ENCODE results near the gene DARS1. TPM values are rescaled to one million over a fixed set of nuclear protein-coding genes. Genes with fewer than 3 reads are reported as not detected.

DARS1 gene
- total RNA-seq, 4 donors from 2014 or later, result 58.7 to 73.6 (median 65.7) TPM

DNA sequence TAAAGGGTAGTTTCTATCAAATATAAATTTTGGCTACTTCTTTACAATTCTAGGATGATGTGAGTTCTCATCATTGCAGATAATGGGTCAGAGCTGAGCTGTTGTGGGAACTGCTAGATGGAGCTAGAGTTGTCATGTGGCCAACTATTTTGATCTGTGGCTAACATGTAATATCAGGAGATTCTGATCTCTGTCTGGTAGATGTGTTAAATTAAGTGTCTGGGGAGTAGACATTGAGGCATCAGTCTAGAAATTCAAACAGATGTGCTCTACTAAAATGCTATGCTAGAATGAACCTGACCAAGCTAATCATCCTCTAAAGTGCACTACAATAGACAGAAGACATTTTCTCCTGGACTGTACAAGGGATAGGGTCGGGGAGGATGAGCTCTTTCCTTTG lies 30.3 kb upstream of the DARS1 start:
- DNase-seq (ENCODE audit: low spot score in 2 of 2), result no peak
- no peak overlapping the region for H3K4me3 ChIP-seq (ENCODE audit: low read depth, poor library complexity, severe bottlenecking)
- intact Hi-C loops (cut with DNase I; ENCODE audit: low total_unique reads), result no loop called here
- no peak for TF ChIP-seq POLR2A (IDR thresholded peaks at IDR 0.05)
- TF ChIP-seq, protein P1, sequence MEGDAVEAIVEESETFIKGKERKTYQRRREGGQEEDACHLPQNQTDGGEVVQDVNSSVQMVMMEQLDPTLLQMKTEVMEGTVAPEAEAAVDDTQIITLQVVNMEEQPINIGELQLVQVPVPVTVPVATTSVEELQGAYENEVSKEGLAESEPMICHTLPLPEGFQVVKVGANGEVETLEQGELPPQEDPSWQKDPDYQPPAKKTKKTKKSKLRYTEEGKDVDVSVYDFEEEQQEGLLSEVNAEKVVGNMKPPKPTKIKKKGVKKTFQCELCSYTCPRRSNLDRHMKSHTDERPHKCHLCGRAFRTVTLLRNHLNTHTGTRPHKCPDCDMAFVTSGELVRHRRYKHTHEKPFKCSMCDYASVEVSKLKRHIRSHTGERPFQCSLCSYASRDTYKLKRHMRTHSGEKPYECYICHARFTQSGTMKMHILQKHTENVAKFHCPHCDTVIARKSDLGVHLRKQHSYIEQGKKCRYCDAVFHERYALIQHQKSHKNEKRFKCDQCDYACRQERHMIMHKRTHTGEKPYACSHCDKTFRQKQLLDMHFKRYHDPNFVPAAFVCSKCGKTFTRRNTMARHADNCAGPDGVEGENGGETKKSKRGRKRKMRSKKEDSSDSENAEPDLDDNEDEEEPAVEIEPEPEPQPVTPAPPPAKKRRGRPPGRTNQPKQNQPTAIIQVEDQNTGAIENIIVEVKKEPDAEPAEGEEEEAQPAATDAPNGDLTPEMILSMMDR (IDR thresholded peaks at IDR 0.05), result no peak
- 73 to 80% methylated on average over 1 of the region's 1 CpG for WGBS, 2 donors

DNA sequence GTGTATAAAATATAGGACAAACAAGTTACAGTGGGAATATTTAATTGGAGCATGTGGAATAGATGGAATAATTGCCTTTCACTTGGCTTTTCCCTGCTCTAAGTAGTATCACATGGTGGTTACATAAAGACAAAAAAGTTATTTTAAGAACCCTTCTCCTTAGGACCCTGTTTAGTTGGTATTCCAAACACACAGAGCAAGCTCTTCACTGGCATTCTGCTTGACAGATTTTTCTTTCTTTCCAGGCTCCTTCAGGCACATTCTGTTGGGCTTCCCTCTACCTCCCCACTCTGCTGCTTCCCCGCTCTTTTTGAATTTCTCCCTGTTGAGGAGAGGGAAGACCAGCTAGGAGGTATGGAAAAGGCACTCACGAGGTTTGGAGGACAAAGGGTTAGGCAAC lies 29.0 kb upstream of the DARS1 start:
- TF ChIP-seq, protein P1 (IDR thresholded peaks at IDR 0.05), result no peak
- TF ChIP-seq POLR2A (IDR thresholded peaks at IDR 0.05), result no peak
- DNase-seq (ENCODE audit: low spot score in 2 of 2), result no peak
- H3K4me3 ChIP-seq (ENCODE audit: low read depth, poor library complexity, severe bottlenecking), result no peak overlapping the region
- WGBS, 2 donors, result 75 to 76% methylated on average over 2 of the region's 2 CpGs
- intact Hi-C loops (cut with DNase I; ENCODE audit: low total_unique reads), result no loop called here

DNA sequence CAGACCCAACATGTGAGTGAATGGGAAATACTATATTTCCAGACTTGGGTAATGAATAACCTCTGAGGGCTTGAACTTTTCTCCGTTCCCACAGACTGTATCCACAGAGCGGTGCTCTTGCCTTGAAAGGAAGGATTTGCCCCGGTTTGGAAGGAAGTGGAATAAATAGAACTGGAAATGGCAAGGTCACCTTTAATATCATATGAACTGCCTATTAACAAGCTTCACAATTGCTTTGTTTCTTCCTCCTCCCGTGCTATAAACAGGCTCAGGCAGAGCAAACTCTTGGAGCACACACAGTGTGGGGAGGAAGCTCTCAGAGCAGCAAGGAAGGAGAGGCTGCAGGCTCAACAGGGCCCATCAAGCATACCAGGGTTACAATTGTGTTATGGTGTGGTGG lies 28.5 kb upstream of the DARS1 start:
- intact Hi-C loops (cut with DNase I; ENCODE audit: low total_unique reads), result no loop called here
- 34 to 49% methylated on average over 4 of the region's 4 CpGs for WGBS, 2 donors
- no peak for TF ChIP-seq POLR2A (IDR thresholded peaks at IDR 0.05)
- TF ChIP-seq, protein P1 (IDR thresholded peaks at IDR 0.05), result no peak
- no peak overlapping the region for H3K4me3 ChIP-seq (ENCODE audit: low read depth, poor library complexity, severe bottlenecking)
- DNase-seq (ENCODE audit: low spot score in 2 of 2), result no peak

DNA sequence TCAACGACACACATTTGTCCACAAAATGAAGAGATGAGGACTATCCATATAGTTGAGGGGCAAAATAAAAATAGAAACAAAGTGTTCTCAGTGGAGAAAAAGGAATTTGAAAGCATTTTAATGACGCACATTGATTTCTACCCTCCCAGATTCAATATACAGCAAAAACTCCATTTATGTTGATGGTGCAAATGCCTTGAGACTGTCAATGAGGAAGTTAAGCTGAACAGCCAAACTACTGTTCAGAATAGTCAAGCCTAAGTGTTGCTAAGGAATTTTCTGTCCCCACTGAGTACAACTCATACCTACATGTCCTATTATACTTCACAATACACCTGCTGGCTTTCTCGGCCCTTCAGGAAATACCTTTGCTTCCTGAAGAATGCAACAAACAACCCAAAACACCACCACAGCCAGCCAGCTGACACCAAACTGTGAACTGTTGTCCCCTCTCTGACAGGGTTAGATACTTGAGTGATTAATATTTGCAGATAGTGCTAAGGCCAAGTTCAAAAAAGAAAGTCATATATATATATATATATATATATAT lies 27.8 kb upstream of the DARS1 start:
- DNase-seq (ENCODE audit: low spot score in 2 of 2), result no peak
- intact Hi-C loops (cut with DNase I; ENCODE audit: low total_unique reads), result no loop called here
- no peak for TF ChIP-seq POLR2A (IDR thresholded peaks at IDR 0.05)
- TF ChIP-seq, protein P1 (IDR thresholded peaks at IDR 0.05), result no peak
- WGBS, 2 donors, result 85 to 86% methylated on average over 3 of the region's 3 CpGs
- no peak overlapping the region for H3K4me3 ChIP-seq (ENCODE audit: low read depth, poor library complexity, severe bottlenecking)

DNA sequence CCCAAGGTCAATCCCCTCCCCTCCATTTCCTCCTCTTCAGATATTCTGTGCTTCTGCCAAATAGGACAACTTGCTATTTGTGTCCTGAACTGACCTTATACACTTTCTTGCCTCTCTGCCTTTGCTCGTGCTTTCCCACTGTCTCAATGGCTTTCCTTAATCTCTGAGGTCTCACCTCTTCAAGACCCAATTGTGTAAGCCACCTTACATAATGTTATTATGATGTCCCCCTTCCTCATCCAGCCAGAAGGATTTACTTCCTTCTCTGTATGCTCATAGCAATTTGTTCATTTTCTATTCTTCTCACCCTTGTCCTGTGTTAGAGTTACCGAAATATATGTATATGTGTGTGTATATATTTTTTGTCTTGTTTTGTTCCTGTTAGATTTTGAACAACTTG lies 26.9 kb upstream of the DARS1 start:
- H3K4me3 ChIP-seq (ENCODE audit: low read depth, poor library complexity, severe bottlenecking), result no peak overlapping the region
- TF ChIP-seq, protein P1 (IDR thresholded peaks at IDR 0.05), result no peak
- no peak for TF ChIP-seq POLR2A (IDR thresholded peaks at IDR 0.05)
- DNase-seq (ENCODE audit: low spot score in 2 of 2), result no peak
- 74 to 80% methylated on average over 2 of the region's 2 CpGs for WGBS, 2 donors
- intact Hi-C loops (cut with DNase I; ENCODE audit: low total_unique reads), result no loop called here

DNA sequence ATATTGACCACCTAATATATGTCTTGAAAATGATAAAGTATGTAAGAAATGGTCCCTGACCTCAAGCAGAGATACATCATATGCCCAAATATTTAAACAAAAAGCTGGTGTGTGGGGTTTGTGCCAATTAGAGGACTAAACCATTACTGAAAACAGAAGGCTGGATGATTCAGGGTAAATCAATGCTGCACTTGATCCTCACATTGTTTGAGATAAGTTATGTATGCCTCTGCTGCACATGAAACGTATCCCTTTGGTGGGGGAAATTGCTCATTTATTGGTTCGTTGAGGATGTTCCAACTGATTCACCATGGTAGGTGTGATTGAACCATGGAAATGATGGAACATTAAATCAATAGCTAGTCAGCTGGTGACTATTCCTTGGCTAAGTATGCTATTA lies 24.7 kb upstream of the DARS1 start:
- no peak for DNase-seq (ENCODE audit: low spot score in 2 of 2)
- intact Hi-C loops (cut with DNase I; ENCODE audit: low total_unique reads), result no loop called here
- TF ChIP-seq POLR2A (IDR thresholded peaks at IDR 0.05), result no peak
- TF ChIP-seq, protein P1 (IDR thresholded peaks at IDR 0.05), result no peak
- no peak overlapping the region for H3K4me3 ChIP-seq (ENCODE audit: low read depth, poor library complexity, severe bottlenecking)
- WGBS, 2 donors, result 92 to 94% methylated on average over 2 of the region's 2 CpGs
